Uterus (tissue), 4 donors: Measurements from ENCODE around the gene ATL2. TPM values are rescaled to one million over a fixed set of nuclear protein-coding genes. Genes with fewer than 3 reads are reported as not detected.

Source experiments
- DNase-seq, 2 donors: peaks; one replicate each; pipeline ENCODE4 v3.0.0-alpha.2; 2019 to 2020
- H3K27ac ChIP-seq, 2 donors: fragments of 200-600 bp; sonication (generic); 1 replicate in 1 of 2; 2 replicates in 1 of 2; pipeline ENCODE4 v1.5.1; 2016 to 2018
- H3K27me3 ChIP-seq, 2 donors: fragments of 200-600 bp; sonication (generic); one replicate each; pipeline ENCODE4 v1.5.1; 2018 to 2019; ENCODE audit warnings: control low read depth in 1 of 2
- H3K36me3 ChIP-seq, 2 donors: fragments of 200-600 bp; sonication (generic); one replicate each; pipeline ENCODE4 v1.5.1; 2019; ENCODE audit warnings: control low read depth in 1 of 2
- H3K4me1 ChIP-seq, 2 donors: fragments of 200-600 bp; sonication (generic); one replicate each; pipeline ENCODE4 v1.5.1; 2018 to 2019; ENCODE audit warnings: control low read depth in 1 of 2
- H3K4me3 ChIP-seq, 2 donors: fragments of 200-600 bp; sonication (generic); 1 replicate in 1 of 2; 2 replicates in 1 of 2; pipeline ENCODE4 v1.5.1; 2018 to 2019; ENCODE audit warnings: mild to moderate bottlenecking in 1 of 2
- H3K9me3 ChIP-seq, 2 donors: fragments of 200-600 bp; sonication (generic); one replicate each; pipeline ENCODE4 v1.5.1; 2019; ENCODE audit warnings: control low read depth in 1 of 2
- POLR2A ChIP-seq, 2 donors: fragments of 450-650 bp; IDR thresholded peaks; one replicate each; pipeline ENCODE4 v1.6.1; 2016; ENCODE audit warnings: antibody characterized with exemption in 2 of 2, mild to moderate bottlenecking in 1 of 2, moderate library complexity in 1 of 2
- intact Hi-C: fragments of 100-400 bp; cut with DNase I; formaldehyde crosslinking; loops from one replicate; pipeline ENCODE4 v1.15.1; 2023; ENCODE audit warnings: low total_unique reads
- total RNA-seq, 4 donors: library from RNA; depleted of rRNA in 3 of 4; stranded (reverse); fragments of >200 nt in 3 of 4; gene quantifications; one replicate each; pipeline versions ENCODE4 v1.1.0 to v1.2.4, GENCODE V29; 2014 to 2023
- TF ChIP-seq, protein P1 (sequence below), 4 experiments: fragments of 200-600 bp in 2 of 4; fragments of 450-650 bp in 2 of 4; sonication (generic) in 2 of 4; IDR thresholded peaks; one replicate each; pipeline ENCODE4 v1.5.1; 2016 to 2019; ENCODE audit warnings: antibody characterized with exemption in 4 of 4, mild to moderate bottlenecking in 2 of 4, moderate library complexity in 1 of 4
- donor health status: DM: yes; HTN: yes; CAD: no.

Gene ATL2
- total RNA-seq, 4 donors from 2014 or later = 90.9 to 404 (median 140) TPM

GRCh38 chr2:38301340-38301968, 75.6 kb downstream of the ATL2 start:
- intact Hi-C loops = no loop called here
- Histone ChIP-seq H3K9me3 (no peaks in the 10 kb centered on the region), H3K27ac (no peak overlapping the region), H3K4me1 (no peaks in the 10 kb centered on the region), H3K27me3 (no peaks in the 10 kb centered on the region), H3K36me3 (no peaks in the 10 kb centered on the region), H3K4me3 (no peak overlapping the region)
- TF ChIP-seq POLR2A (IDR thresholded peaks at IDR 0.05) = no peak
- TF ChIP-seq, protein P1, sequence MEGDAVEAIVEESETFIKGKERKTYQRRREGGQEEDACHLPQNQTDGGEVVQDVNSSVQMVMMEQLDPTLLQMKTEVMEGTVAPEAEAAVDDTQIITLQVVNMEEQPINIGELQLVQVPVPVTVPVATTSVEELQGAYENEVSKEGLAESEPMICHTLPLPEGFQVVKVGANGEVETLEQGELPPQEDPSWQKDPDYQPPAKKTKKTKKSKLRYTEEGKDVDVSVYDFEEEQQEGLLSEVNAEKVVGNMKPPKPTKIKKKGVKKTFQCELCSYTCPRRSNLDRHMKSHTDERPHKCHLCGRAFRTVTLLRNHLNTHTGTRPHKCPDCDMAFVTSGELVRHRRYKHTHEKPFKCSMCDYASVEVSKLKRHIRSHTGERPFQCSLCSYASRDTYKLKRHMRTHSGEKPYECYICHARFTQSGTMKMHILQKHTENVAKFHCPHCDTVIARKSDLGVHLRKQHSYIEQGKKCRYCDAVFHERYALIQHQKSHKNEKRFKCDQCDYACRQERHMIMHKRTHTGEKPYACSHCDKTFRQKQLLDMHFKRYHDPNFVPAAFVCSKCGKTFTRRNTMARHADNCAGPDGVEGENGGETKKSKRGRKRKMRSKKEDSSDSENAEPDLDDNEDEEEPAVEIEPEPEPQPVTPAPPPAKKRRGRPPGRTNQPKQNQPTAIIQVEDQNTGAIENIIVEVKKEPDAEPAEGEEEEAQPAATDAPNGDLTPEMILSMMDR (IDR thresholded peaks at IDR 0.05) = no peak
- no peak for DNase-seq

- TF ChIP-seq, protein P1 (IDR thresholded peaks at IDR 0.05) = no peak
- TF ChIP-seq POLR2A (IDR thresholded peaks at IDR 0.05) = no peak
- intact Hi-C loops = no loop called here
- H3K9me3 ChIP-seq = no peaks in the 10 kb centered on the region
- no peaks in the 10 kb centered on the region for H3K4me1 ChIP-seq
- H3K4me3 ChIP-seq = no peak overlapping the region
- no peaks in the 10 kb centered on the region for H3K36me3 ChIP-seq
- no peak overlapping the region for H3K27ac ChIP-seq
- no peaks in the 10 kb centered on the region for H3K27me3 ChIP-seq
- DNase-seq = no peak
Observed at GRCh38 chr2:38298539-38298938, 78.5 kb downstream of the ATL2 start.

- Histone ChIP-seq H3K36me3 (no peaks in the 10 kb centered on the region), H3K27ac (no peak overlapping the region), H3K4me3 (no peak overlapping the region), H3K9me3 (no peaks in the 10 kb centered on the region), H3K4me1 (no peaks in the 10 kb centered on the region), H3K27me3 (no peaks in the 10 kb centered on the region)
- DNase-seq = no peak
- no peak for TF ChIP-seq POLR2A (IDR thresholded peaks at IDR 0.05)
- TF ChIP-seq, protein P1 (IDR thresholded peaks at IDR 0.05) = no peak
- intact Hi-C loops = no loop called here
Observed at GRCh38 chr2:38296197-38296780, 80.8 kb downstream of the ATL2 start.

DNA sequence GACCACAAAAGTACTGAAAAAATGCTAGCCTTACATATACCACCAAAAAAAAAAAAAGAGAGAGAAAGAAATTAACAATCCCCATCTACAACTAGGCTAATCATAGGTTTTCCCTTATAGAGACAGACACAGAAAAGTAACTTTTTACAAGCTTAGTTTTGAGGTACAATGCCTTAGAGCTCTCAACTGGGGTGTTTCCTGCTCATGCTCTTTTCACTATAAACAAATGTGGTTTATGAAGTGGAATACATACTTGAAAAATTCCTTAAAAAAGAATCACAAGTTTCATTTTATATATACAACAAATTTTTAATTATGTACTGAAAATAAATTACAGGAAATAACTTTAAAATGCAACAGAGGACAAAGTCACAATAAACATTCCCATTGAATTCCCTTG, 82.5 kb downstream of the ATL2 start:
- no peak overlapping the region for H3K4me3 ChIP-seq
- no peaks in the 10 kb centered on the region for H3K4me1 ChIP-seq
- H3K9me3 ChIP-seq = no peaks in the 10 kb centered on the region
- H3K27ac ChIP-seq = no peak overlapping the region
- DNase-seq = no peak
- no peaks in the 10 kb centered on the region for H3K27me3 ChIP-seq
- TF ChIP-seq, protein P1 (IDR thresholded peaks at IDR 0.05) = no peak
- TF ChIP-seq POLR2A (IDR thresholded peaks at IDR 0.05) = no peak
- intact Hi-C loops = no loop called here
- no peaks in the 10 kb centered on the region for H3K36me3 ChIP-seq

DNA sequence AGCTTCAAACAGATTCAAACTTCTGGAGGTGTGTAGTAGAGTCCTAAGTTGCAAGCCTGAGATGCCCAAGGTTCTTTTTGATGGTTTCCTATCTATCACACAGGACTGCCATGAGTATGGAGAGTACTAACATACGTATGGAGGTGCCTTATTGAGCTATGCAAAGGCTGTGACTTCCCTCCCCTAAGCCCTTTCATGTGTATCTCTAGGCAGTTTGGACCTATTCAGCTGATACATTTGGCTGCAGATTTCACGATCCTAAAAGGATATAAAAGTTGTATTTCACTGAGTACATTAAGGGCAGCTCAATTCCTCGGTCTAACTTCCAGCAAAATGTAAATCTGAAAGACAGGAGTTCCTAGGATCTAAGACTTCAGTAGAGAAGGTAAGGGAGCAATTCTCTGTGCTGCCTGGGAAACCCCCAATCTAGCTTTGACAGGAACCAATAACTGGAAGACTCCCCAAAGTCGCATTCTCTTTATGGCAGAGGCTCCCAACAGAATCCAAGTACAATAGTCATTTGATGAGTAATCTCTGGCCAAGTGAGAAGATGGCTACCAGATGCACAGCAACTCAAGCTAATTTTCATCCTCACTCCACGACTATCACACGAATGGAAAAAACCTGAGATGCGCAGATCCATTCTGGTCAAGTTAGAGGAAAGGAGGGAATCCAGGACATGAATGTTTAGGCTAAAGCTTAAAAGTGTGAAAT, 83.8 kb downstream of the ATL2 start:
- intact Hi-C loops = no loop called here
- DNase-seq = no peak
- Histone ChIP-seq H3K4me1 (no peaks in the 10 kb centered on the region), H3K36me3 (no peaks in the 10 kb centered on the region), H3K9me3 (no peaks in the 10 kb centered on the region), H3K27ac (no peak overlapping the region), H3K27me3 (no peaks in the 10 kb centered on the region), H3K4me3 (no peak overlapping the region)
- no peak for TF ChIP-seq POLR2A (IDR thresholded peaks at IDR 0.05)
- TF ChIP-seq, protein P1 (IDR thresholded peaks at IDR 0.05) = no peak
